ENCODE measurements around the gene GPC3.

The GPC3 gene

DNA sequence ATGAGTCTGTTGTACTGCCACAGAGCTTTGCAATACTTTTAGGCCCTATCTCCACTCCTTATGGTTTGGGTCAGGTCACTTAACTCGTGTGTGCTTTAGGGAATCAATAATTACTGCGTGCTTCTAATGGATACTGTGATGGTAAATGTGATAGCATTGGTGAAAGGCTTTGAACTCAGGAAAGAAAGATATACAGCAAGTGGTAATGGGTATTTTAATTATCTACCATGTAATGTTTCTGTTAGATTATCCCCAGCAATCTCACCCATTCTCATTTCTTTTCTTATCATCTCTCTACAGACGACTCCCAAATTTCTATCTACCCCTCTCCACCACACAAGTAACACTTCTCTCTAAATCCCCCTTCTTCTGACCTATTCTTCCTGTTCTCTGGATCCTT lies 128.6 kb downstream of the GPC3 start:
- Histone ChIP-seq H3K36me3 (ENCODE audit: control insufficient read depth, insufficient read depth, low read length) (no peaks in the 10 kb centered on the region), H3K4me3 (replicated peaks; ENCODE audit: low read depth, low read length) (no peak overlapping the region), H3K27me3 (replicated peaks; ENCODE audit: control insufficient read depth, insufficient read depth, low read length) (no peaks in the 10 kb centered on the region)
- DNase-seq (ENCODE audit: extremely low read depth, insufficient read length): no peak
- TF ChIP-seq, protein P1, sequence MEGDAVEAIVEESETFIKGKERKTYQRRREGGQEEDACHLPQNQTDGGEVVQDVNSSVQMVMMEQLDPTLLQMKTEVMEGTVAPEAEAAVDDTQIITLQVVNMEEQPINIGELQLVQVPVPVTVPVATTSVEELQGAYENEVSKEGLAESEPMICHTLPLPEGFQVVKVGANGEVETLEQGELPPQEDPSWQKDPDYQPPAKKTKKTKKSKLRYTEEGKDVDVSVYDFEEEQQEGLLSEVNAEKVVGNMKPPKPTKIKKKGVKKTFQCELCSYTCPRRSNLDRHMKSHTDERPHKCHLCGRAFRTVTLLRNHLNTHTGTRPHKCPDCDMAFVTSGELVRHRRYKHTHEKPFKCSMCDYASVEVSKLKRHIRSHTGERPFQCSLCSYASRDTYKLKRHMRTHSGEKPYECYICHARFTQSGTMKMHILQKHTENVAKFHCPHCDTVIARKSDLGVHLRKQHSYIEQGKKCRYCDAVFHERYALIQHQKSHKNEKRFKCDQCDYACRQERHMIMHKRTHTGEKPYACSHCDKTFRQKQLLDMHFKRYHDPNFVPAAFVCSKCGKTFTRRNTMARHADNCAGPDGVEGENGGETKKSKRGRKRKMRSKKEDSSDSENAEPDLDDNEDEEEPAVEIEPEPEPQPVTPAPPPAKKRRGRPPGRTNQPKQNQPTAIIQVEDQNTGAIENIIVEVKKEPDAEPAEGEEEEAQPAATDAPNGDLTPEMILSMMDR (IDR thresholded peaks at IDR 0.05; ENCODE audit: insufficient read depth, low read length, poor library complexity, severe bottlenecking): no peak

DNA sequence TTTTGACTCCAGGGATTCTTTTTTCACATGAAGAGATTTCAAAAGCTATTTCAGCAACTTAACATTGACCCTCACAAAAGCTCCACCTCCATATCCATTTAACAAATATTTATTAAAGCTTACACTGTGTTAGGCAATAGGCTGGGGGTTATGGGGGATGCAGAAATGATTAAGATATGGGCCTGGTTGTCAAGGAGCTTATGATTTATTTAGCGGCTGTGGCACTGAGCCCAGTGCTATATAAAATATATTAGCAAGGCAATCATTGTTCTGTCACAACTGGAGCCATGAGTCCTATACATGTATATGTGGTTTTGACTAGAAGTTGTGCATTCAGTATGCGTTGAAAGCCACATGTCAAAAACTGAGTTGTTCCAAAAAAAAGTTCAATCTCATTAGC lies 131.1 kb downstream of the GPC3 start:
- TF ChIP-seq, protein P1 (IDR thresholded peaks at IDR 0.05; ENCODE audit: insufficient read depth, low read length, poor library complexity, severe bottlenecking): no peak
- no peak for DNase-seq (ENCODE audit: extremely low read depth, insufficient read length)
- H3K36me3 ChIP-seq (ENCODE audit: control insufficient read depth, insufficient read depth, low read length): no peaks in the 10 kb centered on the region
- no peak overlapping the region for H3K4me3 ChIP-seq (replicated peaks; ENCODE audit: low read depth, low read length)
- no peaks in the 10 kb centered on the region for H3K27me3 ChIP-seq (replicated peaks; ENCODE audit: control insufficient read depth, insufficient read depth, low read length)

DNA sequence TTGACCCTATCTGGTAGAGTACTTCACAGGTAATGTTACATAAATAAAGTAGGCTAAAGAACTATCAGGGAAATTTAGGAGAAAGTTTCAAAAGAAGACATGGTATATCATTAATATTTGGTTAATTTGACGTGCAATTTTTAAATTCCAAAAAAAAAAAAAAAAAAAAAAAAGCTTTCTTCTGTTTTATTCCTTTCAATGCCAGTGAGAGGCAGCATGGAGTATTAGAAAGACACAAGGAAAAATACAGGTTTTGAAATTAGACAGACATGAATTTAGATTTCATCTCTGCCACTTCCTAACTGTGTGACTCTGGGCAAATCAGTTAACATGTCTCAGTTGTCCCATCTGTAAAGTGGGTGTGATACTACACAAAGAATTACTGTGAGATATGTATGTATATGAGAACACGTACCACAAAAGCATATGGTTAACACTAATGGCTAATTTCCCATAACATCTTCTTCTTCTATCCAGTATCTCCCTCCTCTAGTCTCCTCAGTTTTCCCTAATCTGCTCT lies 132.5 kb downstream of the GPC3 start:
- Histone ChIP-seq H3K4me3 (replicated peaks; ENCODE audit: low read depth, low read length) (no peak overlapping the region), H3K36me3 (ENCODE audit: control insufficient read depth, insufficient read depth, low read length) (no peaks in the 10 kb centered on the region), H3K27me3 (replicated peaks; ENCODE audit: control insufficient read depth, insufficient read depth, low read length) (no peaks in the 10 kb centered on the region)
- TF ChIP-seq, protein P1 (IDR thresholded peaks at IDR 0.05; ENCODE audit: insufficient read depth, low read length, poor library complexity, severe bottlenecking): no peak
- DNase-seq (ENCODE audit: extremely low read depth, insufficient read length): no peak

DNA sequence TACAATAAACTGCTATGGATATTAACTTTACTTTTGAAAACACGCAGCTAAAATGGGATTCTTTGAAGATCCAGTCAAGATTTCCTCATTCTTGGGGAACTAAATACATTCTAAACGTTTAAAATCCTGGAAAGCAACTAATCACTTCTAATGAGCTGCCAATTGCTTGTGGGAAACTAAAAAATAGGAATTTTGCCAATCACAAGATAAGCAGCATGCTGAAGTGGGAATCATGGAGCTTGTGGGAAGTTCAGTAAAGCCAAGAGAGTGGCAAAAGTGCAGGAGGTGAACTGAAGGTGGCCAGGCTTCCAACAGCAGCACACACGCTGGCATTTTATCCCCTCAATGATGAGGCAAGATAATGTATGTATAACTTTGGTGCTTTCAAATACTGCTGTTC lies 133.0 kb downstream of the GPC3 start:
- H3K4me3 ChIP-seq (replicated peaks; ENCODE audit: low read depth, low read length): no peak overlapping the region
- DNase-seq (ENCODE audit: extremely low read depth, insufficient read length): no peak
- TF ChIP-seq, protein P1 (IDR thresholded peaks at IDR 0.05; ENCODE audit: insufficient read depth, low read length, poor library complexity, severe bottlenecking): no peak
- H3K36me3 ChIP-seq (ENCODE audit: control insufficient read depth, insufficient read depth, low read length): no peaks in the 10 kb centered on the region
- no peaks in the 10 kb centered on the region for H3K27me3 ChIP-seq (replicated peaks; ENCODE audit: control insufficient read depth, insufficient read depth, low read length)

DNA sequence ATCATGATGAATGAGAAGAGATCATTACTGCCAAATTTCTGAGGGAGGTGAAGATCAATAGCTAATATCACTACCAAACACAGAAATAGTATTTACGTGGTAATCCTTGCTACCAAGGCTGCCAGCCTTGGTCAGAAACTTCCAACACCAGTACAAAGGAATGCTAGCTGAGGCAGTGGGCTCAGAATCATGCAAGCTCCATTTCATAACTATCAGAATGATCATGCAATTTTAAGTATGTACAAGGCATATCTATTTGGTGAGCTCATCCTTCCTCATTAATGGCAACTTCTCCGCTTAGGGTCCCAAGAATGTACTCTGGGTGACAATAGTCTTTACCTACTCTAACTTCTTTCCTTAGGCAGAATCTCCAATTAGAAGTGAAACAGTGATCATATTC lies 135.0 kb downstream of the GPC3 start:
- no peaks in the 10 kb centered on the region for H3K27me3 ChIP-seq (replicated peaks; ENCODE audit: control insufficient read depth, insufficient read depth, low read length)
- no peak for DNase-seq (ENCODE audit: extremely low read depth, insufficient read length)
- TF ChIP-seq, protein P1 (IDR thresholded peaks at IDR 0.05; ENCODE audit: insufficient read depth, low read length, poor library complexity, severe bottlenecking): no peak
- no peak overlapping the region for H3K4me3 ChIP-seq (replicated peaks; ENCODE audit: low read depth, low read length)
- H3K36me3 ChIP-seq (ENCODE audit: control insufficient read depth, insufficient read depth, low read length): no peaks in the 10 kb centered on the region

DNA sequence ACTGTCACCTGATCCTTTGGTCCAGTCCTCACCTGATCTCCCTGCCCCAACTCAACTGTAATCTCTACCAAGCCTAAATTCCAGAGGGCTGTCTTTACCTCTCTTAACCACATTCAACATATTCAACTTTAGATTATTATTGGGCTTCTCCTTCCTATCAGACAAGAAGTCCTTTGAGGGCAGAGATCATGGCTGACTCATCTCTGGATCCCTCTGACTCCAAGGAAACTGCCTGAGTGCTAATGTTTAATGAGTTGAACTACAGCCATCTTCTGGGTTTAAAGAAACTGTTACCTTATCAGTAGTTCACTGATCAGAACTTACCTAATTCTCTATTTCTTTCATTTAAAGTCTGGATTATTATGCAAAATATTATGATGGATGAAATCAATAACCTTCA lies 135.7 kb downstream of the GPC3 start:
- no peak overlapping the region for H3K4me3 ChIP-seq (replicated peaks; ENCODE audit: low read depth, low read length)
- DNase-seq (ENCODE audit: extremely low read depth, insufficient read length): no peak
- no peaks in the 10 kb centered on the region for H3K27me3 ChIP-seq (replicated peaks; ENCODE audit: control insufficient read depth, insufficient read depth, low read length)
- no peaks in the 10 kb centered on the region for H3K36me3 ChIP-seq (ENCODE audit: control insufficient read depth, insufficient read depth, low read length)
- TF ChIP-seq, protein P1 (IDR thresholded peaks at IDR 0.05; ENCODE audit: insufficient read depth, low read length, poor library complexity, severe bottlenecking): no peak
